ENCODE data around the gene MBD3L5.
"Not testable (repeated sequence)": the region's sequence is repeated elsewhere in the genome, so short reads cannot be mapped to it uniquely, and the experiment has no call there.

MBD3L5 gene

DNA sequence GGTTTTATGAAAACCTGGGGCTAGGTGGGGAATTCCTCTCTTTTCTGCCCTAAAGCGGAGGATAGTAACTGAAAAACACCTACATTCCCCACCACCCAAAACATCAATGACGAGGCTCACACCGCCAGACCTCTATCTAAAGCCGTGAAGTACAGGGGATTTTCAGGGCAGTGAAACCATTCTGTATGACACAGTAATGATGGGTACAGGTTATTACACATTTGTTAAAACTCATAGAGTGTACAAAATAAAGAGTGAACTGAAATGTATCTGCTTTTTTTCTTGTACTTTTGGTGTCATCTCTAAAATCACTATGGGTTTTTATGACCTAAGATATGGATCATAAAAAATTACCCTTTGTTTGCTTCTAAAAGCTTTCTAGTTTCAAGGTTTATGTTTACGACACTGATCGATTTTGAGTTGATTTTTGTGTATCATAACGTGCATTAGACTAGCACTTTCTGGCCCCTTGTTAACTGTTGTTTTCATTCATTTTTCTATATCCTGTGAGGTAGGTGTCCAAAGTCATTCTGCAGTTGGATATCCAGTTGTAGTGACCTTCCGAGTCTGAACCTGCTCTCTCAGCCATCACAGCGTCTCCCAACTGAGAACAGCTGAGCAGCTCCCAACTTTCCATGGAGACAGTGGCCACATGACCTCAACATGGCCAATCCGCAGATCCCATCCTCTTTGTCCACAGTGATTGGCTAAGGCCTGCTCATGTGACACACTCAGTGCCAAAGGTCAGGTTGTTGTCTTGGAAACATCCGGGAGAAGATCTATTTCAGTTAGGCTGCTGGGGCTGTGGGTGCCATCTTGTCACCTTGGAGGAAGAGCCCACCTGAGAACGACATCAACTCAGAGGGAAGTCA, 19.4 kb upstream of the MBD3L5 start:
- no peak for TF ChIP-seq CTCF (conservative IDR thresholded peaks at IDR 0.05; ENCODE audit: low read depth, low read length)
- no peak overlapping the region for H3K4me3 ChIP-seq (ENCODE audit: low read depth, low read length)
- no peak for DNase-seq (ENCODE audit: low read depth)

DNA sequence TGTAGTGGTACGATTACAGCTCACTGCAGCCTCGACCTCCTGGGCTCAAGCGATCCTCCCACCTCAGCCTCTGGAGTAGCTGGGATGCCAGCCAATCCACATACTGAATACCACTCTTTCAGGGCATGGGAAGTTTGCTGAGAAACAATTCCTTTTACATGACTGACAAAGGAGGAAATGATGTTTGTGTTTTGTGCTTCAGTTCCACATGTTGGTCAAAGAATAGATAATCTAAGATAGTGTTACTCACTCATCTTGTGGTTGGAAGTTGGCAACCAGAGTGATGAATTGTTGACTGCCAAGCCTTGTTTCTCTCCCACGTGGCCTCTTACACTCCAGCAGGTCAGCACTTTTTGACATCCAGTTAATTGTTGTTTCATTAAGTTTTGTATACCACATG, 16.7 kb upstream of the MBD3L5 start:
- no peak for TF ChIP-seq CTCF (conservative IDR thresholded peaks at IDR 0.05; ENCODE audit: low read depth, low read length)
- DNase-seq (ENCODE audit: low read depth): peak; percentile 4
- H3K4me3 ChIP-seq (ENCODE audit: low read depth, low read length): no peak overlapping the region

- no peak for TF ChIP-seq CTCF (conservative IDR thresholded peaks at IDR 0.05; ENCODE audit: low read depth, low read length)
- DNase-seq (ENCODE audit: low read depth): no peak
- H3K4me3 ChIP-seq (ENCODE audit: low read depth, low read length): no peak overlapping the region
Observed at GRCh38 chr19:7018828-7019227, 11.6 kb upstream of the MBD3L5 start.

- H3K4me3 ChIP-seq (ENCODE audit: low read depth, low read length); DNase-seq (ENCODE audit: low read depth): not testable (repeated sequence)
Observed at GRCh38 chr19:7021331-7021730, 9.0 kb upstream of the MBD3L5 start, which contains the start of gene MBD3L2B. Gene MBD3L2B (minus strand): TSS chr19:7021431. CDS start chr19:7021397, 34 bp downstream.

DNA sequence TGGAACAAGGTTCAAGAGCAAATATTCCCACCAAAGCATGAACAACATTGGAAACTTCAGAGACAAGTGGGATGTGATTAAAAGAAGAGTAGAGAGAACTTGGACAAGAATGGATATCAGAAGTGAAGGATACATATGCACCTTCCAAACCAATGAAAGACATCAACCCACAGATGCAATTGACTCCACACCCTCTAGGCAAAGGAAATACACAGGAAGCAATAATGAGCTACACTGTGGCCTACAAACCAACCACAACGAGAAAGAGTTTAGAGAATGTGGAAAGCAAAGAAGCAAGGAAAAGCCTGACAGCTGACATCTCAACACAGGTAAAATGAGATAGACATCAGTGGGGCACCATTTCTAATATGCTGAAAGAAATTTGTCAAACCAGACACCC, 1.6 kb upstream of the MBD3L5 start:
- H3K4me3 ChIP-seq (ENCODE audit: low read depth, low read length); DNase-seq (ENCODE audit: low read depth): not testable (repeated sequence)

- DNase-seq (ENCODE audit: low read depth): not testable (repeated sequence)
Observed at GRCh38 chr19:7040079-7040478, 9.7 kb downstream of the MBD3L5 start, which contains the start of gene MBD3L4. Gene MBD3L4 (minus strand): TSS chr19:7040179. CDS start chr19:7040144, 35 bp downstream.

DNA sequence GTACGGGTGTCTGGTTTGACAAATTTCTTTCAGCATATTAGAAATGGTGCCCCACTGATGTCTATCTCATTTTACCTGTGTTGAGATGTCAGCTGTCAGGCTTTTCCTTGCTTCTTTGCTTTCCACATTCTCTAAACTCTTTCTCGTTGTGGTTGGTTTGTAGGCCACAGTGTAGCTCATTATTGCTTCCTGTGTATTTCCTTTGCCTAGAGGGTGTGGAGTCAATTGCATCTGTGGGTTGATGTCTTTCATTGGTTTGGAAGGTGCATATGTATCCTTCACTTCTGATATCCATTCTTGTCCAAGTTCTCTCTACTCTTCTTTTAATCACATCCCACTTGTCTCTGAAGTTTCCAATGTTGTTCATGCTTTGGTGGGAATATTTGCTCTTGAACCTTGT, 11.2 kb downstream of the MBD3L5 start:
- not testable (repeated sequence) for DNase-seq (ENCODE audit: low read depth); H3K4me3 ChIP-seq (ENCODE audit: low read depth, low read length)

More at GRCh38 chr19:7040079-7040478, 9.7 kb downstream of the MBD3L5 start, which contains the start of gene MBD3L4:
- H3K4me3 ChIP-seq (ENCODE audit: low read depth, low read length): not testable (repeated sequence)

DNA sequence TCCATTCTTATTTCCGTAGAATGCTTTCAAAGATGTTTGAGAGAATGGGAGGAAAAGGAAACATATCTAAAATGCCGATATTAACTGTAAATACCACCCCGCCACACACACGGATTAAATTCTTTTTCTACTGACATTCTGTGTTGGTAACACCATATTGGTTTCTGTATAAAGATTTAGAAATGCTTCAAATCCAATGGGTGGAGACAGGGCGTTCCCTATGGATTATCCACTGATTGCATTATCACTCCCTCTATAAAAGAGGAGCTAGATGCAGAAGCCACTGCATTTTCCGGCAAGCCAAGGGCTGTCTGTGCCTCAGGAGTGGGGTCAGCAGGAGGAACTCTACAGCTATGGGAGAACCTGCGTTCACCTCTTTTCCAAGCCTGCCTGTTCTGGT, 18.6 kb downstream of the MBD3L5 start, which contains the start of gene MBD3L2:
MBD3L2 (plus strand) TSS at position 301 of the 400 bp plus-strand sequence; CDS start at position 354, 53 bp downstream.
- not testable (repeated sequence) for H3K4me3 ChIP-seq (ENCODE audit: low read depth, low read length); DNase-seq (ENCODE audit: low read depth)

GRCh38 chr19:7051421-7051820, 21.0 kb downstream of the MBD3L5 start:
- H3K4me3 ChIP-seq (ENCODE audit: low read depth, low read length); DNase-seq (ENCODE audit: low read depth): not testable (repeated sequence)

DNA sequence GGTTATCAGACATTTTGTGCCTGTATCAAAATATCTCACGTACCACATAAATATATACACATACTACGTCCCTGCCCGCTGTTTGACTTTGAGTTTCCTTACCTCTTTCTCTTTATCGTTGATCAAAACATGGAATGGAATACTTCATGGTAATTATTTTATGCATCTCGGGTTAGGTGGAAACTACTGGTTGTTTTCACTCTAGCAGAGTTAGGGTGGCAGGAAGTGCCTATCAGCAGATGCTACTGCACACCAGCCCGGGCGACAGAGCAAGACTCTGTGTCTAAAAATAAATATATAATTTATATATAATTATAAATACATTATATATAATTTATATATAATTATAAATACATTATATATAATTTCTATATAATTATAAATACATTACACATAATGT, 22.5 kb downstream of the MBD3L5 start:
- DNase-seq (ENCODE audit: low read depth); H3K4me3 ChIP-seq (ENCODE audit: low read depth, low read length): not testable (repeated sequence)

DNA sequence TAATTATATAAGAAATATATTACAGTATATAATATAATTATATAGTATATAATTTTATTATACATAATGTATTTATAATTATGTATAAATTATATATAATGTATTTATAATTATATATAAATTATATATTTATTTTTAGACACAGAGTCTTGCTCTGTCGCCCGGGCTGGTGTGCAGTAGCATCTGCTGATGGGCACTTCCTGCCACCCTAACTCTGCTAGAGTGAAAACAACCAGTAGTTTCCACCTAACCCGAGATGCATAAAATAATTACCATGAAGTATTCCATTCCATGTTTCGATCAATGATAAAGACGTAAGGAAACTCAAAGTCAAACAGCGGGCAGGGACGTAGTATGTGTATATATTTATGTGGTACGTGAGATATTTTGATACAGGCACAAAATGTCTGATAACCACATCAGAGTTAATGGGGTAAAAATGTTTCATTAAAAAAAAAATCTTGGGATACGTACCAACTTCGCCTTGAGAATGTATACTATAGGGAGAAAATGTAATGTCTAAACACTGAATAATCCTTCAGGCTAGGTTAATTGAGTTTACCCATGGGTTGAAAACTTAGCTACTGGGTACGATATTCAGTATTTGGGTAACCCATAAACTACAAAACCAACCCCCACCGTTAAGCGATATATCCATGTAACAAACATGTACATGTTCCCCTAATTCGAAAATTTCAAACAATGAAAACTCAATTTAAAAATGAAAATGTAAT, 24.4 kb downstream of the MBD3L5 start:
- H3K4me3 ChIP-seq (ENCODE audit: low read depth, low read length); DNase-seq (ENCODE audit: low read depth): not testable (repeated sequence)

GRCh38 chr19:7055679-7056078, 25.3 kb downstream of the MBD3L5 start:
- not testable (repeated sequence) for DNase-seq (ENCODE audit: low read depth); H3K4me3 ChIP-seq (ENCODE audit: low read depth, low read length)

GRCh38 chr19:7056371-7056770, 26.0 kb downstream of the MBD3L5 start:
- not testable (repeated sequence) for DNase-seq (ENCODE audit: low read depth); H3K4me3 ChIP-seq (ENCODE audit: low read depth, low read length)

DNA sequence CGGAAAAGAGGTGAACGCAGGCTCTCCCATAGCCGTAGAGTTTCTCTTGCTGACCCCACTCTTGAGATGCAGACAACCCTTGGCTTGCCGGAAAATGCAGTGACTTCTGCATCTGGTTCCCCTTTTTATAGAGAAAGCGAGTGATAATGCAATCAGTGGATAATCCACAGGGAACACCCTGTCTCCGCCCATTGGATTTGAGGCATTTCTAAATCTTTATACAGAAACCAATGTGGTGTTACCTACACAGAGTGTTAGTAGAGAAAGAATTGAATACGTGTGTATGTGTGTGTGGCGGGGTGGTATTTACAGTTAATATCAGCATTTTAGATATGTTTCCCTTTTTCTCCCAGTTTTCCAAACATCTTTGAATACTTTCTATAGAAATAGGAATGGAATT, 28.2 kb downstream of the MBD3L5 start, which contains the start of gene MBD3L3:
MBD3L3 (minus strand) TSS at position 101 of the 400 bp plus-strand sequence; CDS start at position 30, 71 bp downstream.
- DNase-seq (ENCODE audit: low read depth); H3K4me3 ChIP-seq (ENCODE audit: low read depth, low read length): not testable (repeated sequence)

DNA sequence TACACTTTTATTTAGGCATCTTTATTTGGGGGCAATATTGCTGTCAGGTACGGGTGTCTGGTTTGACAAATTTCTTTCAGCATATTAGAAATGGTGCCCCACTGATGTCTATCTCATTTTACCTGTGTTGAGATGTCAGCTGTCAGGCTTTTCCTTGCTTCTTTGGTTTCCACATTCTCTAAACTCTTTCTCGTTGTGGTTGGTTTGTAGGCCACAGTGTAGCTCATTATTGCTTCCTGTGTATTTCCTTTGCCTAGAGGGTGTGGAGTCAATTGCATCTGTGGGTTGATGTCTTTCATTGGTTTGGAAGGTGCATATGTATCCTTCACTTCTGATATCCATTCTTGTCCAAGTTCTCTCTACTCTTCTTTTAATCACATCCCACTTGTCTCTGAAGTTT, 29.6 kb downstream of the MBD3L5 start:
- H3K4me3 ChIP-seq (ENCODE audit: low read depth, low read length); DNase-seq (ENCODE audit: low read depth): not testable (repeated sequence)

Measured in choroid plexus epithelial cell (primary cell).